HL-60/S4 treated with retinoic acid at 250 ng/mL for 4 days and 3 days (cell line): ENCODE data around the gene THAP8.

Experiments used
- in situ Hi-C: fragments of 300-500 bp; cut with MboI; formaldehyde crosslinking; loops from 2 replicates; pipeline ENCODE4 v1.7.0; 2022; ENCODE audit warnings: low sequenced_read_pairs

The THAP8 gene, protein sequence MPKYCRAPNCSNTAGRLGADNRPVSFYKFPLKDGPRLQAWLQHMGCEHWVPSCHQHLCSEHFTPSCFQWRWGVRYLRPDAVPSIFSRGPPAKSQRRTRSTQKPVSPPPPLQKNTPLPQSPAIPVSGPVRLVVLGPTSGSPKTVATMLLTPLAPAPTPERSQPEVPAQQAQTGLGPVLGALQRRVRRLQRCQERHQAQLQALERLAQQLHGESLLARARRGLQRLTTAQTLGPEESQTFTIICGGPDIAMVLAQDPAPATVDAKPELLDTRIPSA

GRCh38 chr19:36054119-36054732, at the start of gene THAP8:
THAP8 (minus strand) TSS chr19:36054285; CDS start chr19:36054217, 68 bp downstream.
- in situ Hi-C loops, result no loop called here

GRCh38 chr19:36103040-36103626, 49.0 kb upstream of the THAP8 start:
- in situ Hi-C loops, result no loop called here

- in situ Hi-C loops, result no loop called here
Measured at GRCh38 chr19:36101550-36102327, 47.7 kb upstream of the THAP8 start.

DNA sequence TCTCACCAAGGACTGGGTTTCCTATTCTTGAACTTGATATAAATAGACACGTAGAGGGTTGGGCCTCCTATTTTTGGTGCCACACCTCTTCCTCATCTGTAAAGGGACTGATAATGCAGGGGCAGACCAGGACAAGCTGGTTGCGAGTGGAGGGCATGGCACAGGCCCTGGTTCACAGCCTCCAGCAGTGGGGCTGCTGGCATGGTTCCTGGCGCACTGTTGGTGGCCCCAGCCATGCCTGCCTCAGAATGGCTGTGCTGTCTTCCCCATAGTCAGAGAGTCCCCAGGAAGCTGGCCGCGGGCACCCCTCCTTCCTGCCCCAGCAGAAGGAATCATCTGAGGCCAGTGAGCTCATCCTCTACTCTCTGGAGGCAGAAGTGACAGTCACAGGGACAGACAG, 46.4 kb upstream of the THAP8 start:
- in situ Hi-C loops, result no loop called here

- in situ Hi-C loops, result no loop called here
Measured at GRCh38 chr19:36099166-36099785, 45.2 kb upstream of the THAP8 start.

DNA sequence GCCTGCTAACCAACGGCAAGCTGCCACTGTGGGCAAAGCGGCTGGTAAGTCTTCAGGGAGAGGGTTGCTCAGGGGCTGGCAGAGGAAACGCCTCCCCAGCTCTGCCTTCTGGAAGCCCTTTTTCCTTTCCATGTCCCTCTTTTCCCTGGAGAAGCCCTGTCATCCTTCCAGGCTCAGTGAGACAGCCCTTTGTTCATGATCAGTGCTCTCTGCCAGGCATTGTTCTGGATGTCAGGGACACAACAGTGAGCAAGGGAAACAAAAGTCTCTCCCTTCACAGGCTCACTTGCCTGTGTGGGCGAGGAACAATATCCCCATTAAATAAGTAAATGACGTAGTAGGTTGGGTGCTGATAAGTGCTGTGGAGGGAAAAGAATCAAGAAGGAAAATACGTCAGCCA, 43.0 kb upstream of the THAP8 start:
- in situ Hi-C loops, result no loop called here

GRCh38 chr19:36093687-36094086, 39.6 kb upstream of the THAP8 start:
- in situ Hi-C loops, result no loop called here

GRCh38 chr19:36093146-36093662, 39.1 kb upstream of the THAP8 start:
- in situ Hi-C loops, result no loop called here

DNA sequence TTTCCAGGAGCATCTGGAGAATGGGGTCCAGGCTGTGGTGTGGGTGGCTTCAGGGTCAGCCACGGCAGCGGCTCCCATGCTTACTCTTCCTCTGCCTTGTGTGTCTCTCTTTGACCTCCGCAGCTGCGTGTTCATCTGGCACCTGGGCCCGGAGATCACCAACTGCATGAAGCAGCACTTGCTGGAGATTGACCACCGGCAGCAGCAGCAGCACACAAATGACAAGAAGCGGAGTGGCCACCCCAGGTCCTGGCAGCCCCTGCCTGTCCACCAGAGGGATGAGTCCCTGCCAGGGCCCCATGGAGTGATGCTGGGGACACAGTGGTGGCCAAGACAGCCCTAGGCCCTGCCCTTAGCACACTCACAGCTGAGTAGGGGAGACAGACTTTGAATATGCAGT, 38.5 kb upstream of the THAP8 start:
- in situ Hi-C loops, result no loop called here

GRCh38 chr19:36090910-36091695, 37.0 kb upstream of the THAP8 start:
- in situ Hi-C loops, result no loop called here

- in situ Hi-C loops, result no loop called here
Measured at GRCh38 chr19:36089847-36090246, 35.8 kb upstream of the THAP8 start.

DNA sequence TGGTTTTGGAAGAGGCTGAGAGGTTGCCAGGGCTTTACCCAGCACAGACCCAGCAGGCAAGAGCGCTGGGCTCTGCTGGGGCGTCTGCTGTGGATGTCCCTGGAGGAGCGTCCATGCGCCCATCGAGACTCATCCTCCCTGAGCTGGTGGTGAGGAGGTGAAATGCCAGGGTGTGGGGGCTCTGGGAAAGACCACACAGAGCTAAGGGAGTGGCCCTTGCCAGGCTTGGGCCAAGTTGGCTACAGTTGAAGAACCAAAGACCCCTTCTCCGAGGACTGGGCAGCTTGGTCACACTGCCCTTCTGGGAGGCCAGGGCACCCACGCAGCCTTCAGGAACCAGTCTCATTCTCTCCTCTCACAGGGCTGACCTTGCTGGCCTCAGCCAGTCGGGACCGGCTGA, 32.2 kb upstream of the THAP8 start:
- in situ Hi-C loops, result no loop called here

DNA sequence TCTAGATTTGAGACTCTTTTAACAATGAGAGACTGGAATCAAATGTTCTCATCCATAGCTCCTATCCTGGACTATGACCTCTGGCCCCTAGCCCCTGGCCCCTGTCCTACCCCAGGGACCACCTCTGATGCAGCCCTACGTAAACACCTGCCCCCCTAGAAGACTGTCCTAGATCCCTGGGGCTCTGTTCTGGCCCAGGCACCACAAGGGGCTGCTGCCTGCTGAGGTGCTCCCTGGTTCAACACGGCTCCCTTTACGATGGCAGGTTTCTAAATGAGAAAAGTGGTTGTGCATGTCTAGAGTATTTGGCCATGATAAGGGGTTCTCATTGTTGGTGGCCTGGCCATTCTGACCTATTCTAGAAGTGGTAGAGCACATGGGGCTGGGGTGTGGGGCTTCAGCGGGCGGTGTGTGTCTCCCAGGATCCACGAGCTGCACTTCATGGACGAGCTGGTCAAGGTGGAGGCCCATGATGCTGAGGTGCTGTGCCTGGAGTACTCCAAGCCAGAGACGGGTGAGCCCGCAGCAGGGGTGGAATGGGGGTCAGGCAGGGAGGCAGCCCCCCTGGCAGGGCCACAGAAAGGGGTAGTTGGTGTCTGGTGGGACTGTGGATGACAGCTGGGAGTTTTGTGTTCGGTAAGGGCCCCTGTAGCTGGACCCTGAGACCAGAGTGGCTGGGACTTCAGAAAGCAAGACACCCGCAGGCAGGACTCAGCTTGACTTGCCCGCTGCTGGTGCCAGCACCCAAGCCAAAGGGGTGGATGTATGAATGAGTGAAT, 30.3 kb upstream of the THAP8 start:
- in situ Hi-C loops, result no loop called here

- in situ Hi-C loops, result no loop called here
Measured at GRCh38 chr19:36082916-36083315, 28.8 kb upstream of the THAP8 start.

- in situ Hi-C loops, result no loop called here
Measured at GRCh38 chr19:36081894-36082293, 27.8 kb upstream of the THAP8 start.

GRCh38 chr19:36081385-36081784, 27.3 kb upstream of the THAP8 start:
- in situ Hi-C loops, result no loop called here

DNA sequence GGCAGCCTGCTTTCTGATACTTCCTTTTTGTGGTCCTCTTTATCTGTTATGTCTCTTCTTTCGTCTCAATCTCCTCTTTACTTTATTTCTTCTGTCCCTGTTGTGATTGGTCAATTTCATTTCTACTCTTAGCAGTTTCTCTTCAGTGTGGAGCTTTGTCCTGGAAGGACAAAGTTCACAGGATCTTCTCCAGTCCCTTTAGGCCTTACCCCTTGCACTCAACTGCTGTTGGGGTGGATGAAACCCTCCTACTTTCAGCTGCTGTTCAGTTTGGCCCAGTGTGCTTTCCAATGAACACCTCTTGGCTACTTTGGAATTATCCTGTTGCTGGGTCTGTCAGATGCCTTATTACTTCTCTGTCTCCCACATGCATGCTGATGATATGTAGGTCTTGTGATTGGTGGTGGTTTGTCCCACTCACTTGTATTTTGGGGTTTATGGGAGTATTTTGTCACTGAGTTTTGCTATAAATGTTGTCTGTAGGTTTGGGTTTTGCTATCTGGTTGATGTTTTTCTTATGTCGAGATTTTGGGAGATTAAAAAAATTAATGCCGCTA, 25.4 kb upstream of the THAP8 start:
- in situ Hi-C loops, result no loop called here

GRCh38 chr19:36073121-36073876, 19.2 kb upstream of the THAP8 start:
- in situ Hi-C loops, result no loop called here
